NCI-H2196 (cell line): ENCODE results near the gene HDAC3.
A peak's percentile ranks its signal among the peaks of the same experiment; 100 is the strongest.

Experiments
- DNase-seq: peaks from one replicate; lab custom pipeline; 2025; ENCODE audit not compliant: unreplicated experiment; lab: John Stamatoyannopoulos, UW

Gene HDAC3

DNA sequence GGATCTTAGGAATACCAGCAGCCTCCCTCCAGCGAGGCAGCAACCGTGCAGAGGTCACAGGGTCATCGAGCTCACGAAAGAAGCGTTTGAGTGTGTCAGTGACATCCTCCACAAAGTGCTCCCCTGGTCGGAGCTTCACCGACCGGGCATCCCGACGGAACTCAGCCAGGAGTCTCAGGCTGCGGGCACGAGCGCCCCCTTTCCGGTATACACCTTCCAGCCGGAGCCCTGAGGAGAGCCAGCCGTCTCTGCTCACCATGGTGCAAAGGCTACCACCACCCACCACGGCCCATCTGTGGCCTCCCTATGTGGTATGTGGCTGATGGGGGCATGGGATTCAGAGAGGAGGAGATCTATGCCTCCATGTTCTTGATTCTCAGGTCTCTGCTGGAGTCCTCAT lies 25.4 kb upstream of the HDAC3 start:
- DNase-seq = no peak

DNA sequence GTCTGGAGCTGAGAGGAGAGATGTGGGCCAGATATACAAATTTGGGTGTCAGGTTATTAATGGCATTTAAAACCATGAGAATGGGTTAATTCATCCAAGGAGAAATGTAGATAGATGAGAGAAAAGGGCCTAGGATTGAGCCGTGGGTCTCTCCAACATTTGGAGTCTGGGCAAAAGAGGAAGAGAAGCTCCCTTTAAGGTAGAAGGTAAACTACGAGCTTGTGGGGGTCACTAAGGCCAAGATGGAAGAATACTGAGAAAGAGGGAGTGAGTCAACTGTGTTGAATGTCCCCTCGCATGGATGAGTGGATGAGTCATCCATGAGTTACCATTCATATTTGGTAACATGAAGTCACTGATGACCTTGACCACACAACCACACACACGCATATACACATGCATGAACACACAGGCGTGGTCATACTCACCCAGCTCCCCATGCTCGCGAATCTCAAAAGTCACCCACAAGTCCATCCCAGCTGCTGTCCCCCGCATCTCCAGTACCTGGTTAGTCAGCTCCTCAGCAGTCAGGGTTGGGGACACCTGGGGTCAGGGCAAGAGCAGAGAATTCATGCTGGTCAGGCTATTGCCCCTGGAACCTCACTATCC lies 21.4 kb upstream of the HDAC3 start:
- no peak for DNase-seq

DNA sequence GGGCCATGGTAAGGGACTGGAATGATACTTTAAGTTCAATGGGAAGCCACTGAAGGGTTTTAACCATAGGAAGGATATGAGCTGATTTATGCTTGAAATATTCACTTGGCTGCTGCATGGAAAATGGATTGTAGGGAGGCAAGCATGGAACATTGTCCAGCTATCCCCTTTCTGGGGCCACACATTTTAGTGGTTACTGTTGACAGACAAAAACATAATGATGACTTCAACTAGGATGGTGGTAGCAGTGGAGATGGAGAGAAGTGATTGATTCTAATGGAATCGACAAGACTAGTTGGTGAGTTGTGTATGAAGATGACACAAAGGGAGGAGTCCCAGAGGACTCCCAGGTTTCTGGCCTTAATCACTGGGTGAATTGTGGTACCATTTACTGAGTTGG lies 20.8 kb upstream of the HDAC3 start:
- no peak for DNase-seq

DNA sequence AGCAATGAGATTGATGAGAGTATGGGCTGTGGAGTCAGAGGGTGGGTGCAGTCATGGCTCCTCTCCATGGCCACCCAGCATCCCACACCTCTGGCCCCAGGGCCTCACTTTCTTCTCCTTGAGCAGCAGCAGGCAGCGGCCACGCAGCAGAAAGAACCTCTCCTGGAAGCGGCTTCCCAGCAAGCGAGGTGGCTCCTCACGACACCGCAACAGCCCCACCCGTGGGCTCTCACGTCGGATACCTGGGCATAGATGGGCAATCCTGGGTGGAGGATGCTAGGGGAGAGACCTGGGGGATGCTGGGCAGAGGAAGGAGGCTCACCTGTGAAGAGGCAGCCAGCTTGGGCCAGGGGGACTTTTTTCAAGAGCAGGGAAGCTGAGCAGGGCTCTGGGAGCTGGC lies 19.7 kb upstream of the HDAC3 start:
- no peak for DNase-seq

DNA sequence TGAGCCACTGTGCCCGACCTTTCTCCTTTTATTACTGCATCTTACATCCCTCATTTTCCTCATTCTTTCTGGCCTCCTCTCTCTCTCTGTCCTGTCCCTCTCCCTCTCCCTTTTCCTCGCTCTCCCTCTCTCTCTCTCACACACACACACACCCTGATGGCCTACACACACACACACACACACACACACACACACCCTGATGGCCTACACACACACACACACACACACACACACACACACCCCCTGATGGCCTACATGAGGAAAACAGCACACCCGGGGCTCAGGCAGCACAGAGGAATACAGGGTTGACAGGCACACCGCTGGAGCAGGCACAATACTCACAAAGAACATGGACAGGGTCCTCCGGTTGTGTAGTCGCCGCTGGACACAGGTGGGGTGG lies 18.4 kb upstream of the HDAC3 start:
- DNase-seq = no peak

DNA sequence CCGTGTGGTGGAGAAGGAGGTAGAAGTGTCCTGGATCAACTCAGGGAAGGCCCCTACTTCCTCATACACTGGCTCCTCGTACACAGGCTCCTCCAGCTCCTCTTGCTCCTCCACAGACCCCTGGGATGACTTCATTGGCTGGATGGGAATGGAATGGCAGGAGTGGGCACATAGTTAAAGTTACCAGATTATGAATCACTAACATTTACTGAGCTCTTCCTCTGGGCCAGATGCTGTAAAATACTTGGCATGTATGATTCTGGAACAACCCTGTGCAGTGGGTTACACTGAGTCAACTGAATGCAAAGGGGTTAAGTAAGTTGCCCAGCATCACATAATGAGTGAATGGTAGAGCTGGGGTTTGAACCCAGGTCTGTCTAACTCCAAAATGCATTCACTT lies 17.6 kb upstream of the HDAC3 start:
- no peak for DNase-seq

DNA sequence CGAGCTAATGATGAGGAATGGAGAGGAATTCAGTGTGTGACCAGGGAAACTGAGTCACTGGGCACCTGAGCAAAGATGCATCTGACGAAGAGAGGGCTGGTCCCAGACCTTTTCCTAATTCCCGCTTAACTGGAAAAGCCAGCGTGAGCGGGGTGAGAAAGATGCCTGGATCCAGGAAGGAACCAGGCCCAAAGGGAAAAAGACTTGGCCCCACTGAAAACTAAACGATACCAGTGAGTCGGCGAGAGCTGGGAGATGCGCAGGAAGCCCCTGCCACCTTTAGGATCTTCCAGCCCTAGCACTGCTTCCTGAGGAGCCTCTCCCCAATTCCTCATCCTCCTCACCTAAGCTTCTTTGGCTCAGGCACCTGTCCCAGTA lies 15.1 kb upstream of the HDAC3 start:
- no peak for DNase-seq

DNA sequence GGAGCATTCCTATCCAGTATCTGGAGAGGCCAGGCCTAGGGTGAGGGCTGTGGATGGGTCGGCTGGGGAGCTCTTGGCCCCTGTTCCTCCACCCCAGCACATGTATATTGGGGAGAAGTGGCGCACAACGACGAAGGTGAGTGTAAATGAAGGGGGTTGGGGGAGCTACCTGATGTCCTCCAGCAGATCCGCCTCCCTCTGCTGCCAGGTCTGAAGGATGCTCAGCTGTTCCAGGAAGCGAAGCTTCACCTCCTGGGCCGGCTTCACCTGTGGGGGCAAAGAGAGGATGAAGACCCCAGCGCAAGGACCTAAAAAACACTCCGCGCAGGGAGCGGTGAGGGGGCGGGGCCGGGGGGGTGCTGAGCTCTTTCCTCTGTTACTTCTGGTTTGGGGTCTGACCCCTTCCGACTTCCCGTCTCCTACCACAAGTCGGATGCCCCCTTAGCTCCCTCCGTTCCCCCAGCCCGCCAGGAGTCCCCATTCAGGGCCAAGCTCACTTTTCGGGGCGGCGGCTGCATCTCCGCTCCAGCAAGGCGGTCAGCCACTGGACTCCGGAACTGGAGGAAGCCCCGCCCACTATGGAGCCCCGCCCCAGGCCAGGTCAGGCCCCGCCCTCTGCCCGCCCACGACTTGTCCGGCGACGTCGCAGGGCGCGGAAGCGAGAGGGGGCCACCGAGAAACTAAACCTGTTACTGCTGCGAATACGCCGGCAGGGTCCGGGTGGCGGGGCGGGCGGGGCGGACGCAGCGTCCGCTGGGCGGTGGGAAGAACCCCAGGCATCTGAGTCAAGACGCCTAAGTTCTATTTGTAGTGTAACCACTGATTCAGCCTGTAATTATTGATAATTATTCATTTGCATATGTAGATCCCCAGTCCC lies 14.4 kb upstream of the HDAC3 start, which contains the start of gene FCHSD1:
Gene FCHSD1, minus strand, starts transcription at position 568 of the 877 bp plus-strand sequence. Its CDS starts 50 bp downstream, at position 518.
- peak; percentile 81 for DNase-seq

DNA sequence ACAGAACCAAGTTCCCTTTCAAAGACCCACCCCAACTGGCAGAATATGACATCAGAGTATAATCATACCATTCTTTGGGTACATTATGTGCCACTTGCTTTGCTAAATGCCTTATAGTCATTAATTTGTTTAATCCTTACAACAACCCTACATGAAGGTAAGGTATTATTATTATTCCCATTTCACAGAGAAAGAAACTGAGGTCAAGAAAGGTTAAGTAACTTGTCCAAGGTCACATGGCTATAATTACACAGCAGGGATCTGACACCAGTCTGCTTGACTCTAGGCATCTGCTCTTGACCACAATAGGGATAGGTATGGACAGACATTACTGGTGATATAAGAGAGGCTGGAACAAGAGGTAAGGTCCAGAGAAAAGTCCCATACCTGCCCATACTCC lies 13.3 kb upstream of the HDAC3 start:
- DNase-seq = no peak

DNA sequence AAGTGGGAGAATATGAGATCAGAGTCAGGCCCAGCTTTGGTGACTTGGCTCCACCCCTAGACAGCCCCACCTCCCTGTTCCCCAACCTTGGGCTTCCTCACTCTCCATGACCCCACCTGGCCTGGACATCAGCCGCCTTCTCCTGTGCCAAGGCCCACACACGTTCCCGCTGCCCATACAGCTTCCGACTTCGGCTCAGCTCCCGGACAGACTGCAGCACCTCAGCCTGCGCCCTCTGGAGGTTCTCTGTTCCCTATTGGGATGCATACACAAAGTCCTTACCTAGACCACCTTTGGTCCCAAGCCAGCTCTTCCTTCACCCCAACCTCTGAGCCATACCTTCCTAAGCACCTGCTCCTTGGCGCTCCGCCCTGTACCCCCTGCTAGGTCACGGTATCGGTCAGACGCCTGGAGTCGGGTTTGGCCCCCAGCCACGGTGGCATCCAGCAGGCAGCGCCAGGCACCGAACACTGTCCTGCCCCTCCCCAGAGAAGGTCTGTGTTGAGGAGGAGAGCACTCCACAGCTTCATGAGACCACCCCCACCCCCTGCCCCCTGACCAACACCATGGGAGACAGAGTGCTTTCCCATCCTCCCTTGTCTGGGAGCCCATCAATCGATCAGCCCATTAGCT lies 12.5 kb upstream of the HDAC3 start:
- no peak for DNase-seq

DNA sequence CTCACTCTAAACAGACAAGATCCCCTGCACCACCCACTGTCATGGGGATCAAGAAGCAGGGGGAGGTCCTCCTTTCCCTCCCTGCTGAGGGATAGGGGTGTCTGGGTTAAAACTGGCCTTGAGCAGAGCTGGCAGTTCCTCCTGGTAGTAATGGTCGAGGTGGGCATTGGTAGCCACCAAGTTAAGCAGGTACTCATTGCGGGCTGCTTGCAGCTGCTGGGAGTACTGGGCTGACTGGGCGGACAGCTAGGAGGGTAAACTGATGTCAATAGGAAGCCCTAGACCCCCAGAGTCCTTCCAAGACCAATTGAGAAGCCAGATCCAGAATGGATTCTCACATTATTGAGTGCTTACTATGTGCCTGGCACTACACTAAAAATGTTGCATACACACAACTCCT lies 11.2 kb upstream of the HDAC3 start:
- DNase-seq = no peak

DNA sequence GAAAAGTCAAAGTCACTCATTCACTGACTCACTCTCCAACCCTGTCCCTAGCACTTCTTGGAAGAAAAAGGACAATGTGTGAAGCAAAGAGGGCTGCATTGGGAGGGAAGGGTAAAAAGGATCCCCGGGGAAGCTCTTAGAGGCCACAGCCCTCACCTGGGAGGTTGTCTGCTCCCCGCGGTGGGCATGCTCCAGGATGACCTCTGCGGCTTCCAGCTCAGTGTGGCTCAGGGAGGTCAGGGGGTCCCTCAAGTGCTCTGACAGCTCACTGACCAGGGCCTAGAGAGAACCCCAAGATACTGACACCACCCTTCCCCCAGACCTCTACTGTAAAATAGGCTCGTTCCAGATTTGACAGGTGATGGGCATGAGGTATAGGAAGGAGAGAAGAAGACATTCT lies 10.6 kb upstream of the HDAC3 start:
- no peak for DNase-seq

DNA sequence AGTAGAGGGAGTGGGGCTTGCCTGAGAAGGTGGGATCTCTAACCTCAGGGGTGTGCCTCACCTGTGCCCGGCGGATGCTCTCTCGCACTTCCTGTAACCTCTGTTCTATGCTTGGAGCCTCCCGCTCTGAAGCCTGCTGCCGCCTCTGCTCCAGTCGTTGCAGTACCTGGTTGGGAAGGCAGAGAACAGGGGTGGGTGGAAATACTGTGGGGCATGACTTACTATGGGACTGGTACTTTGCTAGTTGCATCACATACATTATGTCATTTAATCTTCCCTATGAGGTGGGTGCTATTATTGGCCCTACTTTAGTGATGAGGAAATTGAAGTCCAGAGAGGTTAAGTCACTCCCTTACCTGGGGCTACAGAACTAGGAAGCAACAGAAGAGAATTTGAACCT lies 9.4 kb upstream of the HDAC3 start:
- no peak for DNase-seq

DNA sequence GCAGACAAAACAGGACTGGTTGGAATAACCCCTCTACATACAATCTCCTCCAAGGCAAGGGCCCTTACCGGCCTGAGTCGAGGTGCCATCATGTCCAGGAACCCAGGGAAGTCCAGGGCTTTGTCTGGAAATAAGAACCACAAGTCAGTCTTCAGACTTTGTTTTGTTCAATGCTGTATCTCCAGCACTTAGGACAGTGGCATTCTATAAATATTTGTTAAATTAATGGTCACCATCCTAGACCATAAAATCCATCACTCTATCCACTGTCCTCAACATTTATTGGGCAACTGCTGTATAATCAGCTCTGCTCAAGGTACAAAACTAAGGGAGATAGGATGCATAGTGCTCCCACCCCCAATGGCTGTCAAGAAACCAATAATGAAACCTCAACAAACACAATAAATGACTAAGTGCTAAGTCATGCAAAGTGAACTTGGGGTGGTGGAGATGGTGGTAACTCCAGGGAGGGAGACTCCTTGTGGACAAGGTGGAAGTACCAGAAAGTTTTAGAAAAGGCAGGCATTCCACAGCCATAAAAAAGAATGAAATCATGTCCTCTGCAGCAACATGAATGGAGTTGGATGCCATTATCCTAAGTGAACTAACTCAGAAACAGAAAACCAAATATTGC lies 5.1 kb upstream of the HDAC3 start:
- DNase-seq = no peak

DNA sequence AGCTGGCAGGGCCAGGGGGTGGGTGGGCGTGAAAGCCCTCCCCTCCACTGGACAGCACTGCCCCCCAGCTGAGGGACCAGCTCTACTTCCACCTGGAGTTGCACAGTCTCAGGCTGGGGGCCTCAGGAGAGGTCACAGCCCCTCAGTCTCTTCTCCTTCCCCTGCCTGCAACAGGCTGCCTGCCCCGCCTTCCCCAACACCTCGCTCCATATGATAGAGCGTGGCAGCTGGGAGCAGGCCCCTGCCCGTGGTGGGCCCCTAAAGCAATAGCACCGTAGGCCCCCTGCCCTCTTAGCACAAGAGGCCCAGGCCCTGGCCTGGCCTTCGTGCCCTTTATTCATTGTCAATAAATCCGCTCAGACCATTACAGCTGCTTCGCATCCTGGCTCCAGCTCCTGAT lies 4.0 kb upstream of the HDAC3 start:
- no peak for DNase-seq

DNA sequence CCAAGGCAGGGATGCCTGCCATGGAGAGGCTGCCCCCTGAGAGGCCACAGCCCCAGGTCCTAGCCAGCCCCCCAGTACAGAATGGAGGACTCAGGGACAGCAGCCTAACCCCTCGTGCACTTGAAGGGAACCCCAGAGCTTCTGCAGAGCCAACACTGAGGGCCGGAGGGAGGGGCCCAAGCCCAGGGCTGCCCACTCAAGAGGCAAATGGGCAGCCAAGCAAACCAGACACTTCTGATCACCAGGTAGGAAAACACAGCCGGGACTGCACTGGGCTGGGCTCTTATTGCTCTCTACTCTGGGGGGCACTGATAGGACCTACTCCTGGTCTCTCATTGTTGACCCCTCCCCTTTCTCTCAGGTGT lies 3.4 kb upstream of the HDAC3 start:
- DNase-seq = no peak

DNA sequence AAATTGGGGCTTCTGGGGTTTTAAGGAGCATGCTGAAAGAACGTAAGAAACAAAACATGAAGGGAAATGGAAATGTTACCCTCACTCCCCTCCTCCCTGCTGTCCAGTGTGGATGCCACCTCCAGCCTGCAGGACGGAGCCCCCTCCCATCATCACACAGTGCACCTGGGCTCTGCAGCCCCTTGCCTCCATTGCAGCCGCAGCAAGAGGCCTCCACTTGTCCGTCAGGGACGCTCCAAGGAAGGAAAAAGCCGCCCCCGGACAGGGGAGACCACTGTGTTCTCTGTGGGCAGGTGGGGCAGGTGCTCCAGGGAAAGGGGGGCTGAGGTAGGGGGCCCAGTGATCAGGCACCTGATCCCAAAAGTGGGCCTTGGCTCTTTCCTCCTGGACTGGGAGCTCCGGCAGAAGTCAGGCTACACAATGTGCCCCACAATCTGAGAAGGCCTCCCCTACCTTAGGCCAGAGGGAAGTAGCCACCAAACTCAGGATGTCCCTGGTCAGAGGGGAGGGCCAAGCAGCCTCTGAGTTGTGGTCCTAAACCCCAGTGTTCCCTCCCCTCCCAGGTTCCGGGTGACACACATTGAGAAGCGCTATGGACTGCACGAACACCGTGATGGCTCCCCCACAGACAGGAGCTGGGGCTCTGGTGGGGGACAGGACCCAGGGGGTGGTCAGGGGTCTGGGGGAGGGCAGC lies 2.9 kb upstream of the HDAC3 start:
- DNase-seq = no peak

DNA sequence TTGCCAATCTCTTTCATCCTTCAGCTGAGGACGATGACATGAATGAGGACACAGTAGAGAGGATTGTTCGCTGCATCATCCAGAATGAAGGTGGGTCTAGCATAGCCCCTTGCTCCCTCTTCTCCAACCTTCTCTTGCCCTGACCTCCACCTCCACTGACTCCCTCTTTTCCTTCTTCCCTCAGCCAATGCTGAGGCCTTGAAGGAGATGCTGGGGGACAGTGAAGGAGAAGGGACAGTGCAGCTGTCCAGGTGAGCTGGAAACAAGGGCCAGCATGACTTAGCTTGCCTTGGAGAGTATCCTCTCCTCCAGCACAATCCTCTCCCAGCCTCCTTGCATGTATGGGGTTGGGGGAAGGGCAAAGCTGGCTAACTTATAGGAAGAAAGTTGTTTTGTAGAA lies 2.1 kb upstream of the HDAC3 start:
- no peak for DNase-seq

DNA sequence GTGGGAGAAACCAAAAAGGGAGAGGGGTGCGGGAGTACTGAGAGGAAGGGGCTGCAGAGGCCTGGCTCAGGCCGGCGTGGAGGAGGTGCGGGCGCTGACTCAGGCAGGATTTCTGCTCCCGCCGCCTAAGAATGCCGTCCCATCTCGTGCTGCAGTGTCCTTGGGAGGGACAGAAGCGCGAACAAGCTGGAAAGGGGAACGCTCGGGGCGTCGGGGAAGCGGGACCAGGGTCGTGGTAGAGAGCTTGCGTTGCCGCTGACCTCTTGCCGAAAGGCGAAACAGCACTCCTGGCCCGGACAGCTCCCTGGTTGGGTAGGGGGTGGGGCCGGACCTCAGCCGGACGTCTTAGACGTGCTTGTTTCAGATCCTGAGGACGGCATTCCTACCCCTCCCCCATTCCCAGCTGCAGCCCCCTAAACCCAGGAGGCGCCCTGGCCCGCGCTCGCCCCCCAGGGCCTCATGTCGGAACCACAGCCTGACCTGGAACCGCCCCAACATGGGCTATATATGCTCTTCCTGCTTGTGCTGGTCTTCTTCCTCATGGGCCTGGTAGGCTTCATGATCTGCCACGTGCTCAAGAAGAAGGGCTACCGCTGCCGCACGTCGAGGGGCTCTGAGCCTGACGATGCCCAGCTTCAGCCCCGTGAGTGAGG lies 1.2 kb upstream of the HDAC3 start:
- no peak for DNase-seq

DNA sequence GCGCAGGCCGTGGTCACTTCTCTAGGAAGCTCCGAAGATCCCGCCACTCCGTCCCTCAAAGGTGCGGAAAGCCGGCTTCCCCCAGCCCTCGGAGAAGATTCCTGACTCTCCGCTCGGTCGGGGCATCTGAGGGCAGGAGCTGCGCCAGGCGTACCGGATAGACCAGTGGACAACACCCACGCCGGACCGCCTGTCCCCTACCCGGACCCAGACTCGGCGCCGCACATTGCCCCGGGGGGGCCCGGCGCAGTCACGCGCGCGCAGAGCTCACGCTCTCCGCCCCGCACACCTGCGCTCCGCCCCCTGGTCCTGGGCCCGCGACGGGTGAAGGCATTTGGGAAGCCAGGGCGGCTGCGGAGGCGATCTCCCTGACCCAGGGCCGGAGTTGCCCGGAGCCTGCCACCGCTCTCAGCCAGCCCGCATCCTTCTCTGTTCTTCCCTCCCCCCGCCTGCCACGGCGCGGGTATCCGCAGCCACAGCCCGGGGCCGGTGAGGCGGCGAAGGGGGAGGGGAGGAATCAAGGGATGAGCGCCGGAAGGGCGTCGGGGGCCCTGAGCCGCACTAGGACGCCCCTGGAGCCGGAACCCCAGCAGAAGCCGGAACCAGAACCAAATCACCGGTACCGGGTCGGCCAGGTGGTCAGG lies 596 bp upstream of the HDAC3 start:
- DNase-seq = peak; percentile 27
